HG03460 (cell line): ENCODE results near the gene FOLR1.

ENCODE experiments used
- ATAC-seq: cut with Tn5 transposase; IDR thresholded peaks from one replicate; pipeline ENCODE4 v1.9.1; 2021; ENCODE audit not compliant: unreplicated experiment

The FOLR1 gene

GRCh38 chr11:72222907-72223614 lies 31.1 kb downstream of the FOLR1 start:
- ATAC-seq = peak; percentile 53

- ATAC-seq = peak; percentile 42
These were observed 31.9 kb downstream of the FOLR1 start for GRCh38 chr11:72223615-72224563.

- ATAC-seq = no peak
These were observed 32.8 kb downstream of the FOLR1 start, which contains the start of gene INPPL1 for GRCh38 chr11:72224564-72225410. TSS of gene INPPL1 (plus strand) at chr11:72224767. CDS start at chr11:72224985, 218 bp downstream.

- ATAC-seq = no peak
These were observed 33.5 kb downstream of the FOLR1 start for GRCh38 chr11:72225411-72225951.

GRCh38 chr11:72226701-72227100 lies 34.8 kb downstream of the FOLR1 start:
- no peak for ATAC-seq

GRCh38 chr11:72227316-72228228 lies 35.6 kb downstream of the FOLR1 start:
- ATAC-seq = no peak

GRCh38 chr11:72228229-72228843 lies 36.4 kb downstream of the FOLR1 start:
- ATAC-seq = no peak

- ATAC-seq = no peak
These were observed 36.9 kb downstream of the FOLR1 start for GRCh38 chr11:72228844-72229231.

GRCh38 chr11:72229336-72229924 lies 37.5 kb downstream of the FOLR1 start:
- no peak for ATAC-seq

- no peak for ATAC-seq
These were observed 38.2 kb downstream of the FOLR1 start for GRCh38 chr11:72229925-72230763.

GRCh38 chr11:72230764-72231365 lies 38.9 kb downstream of the FOLR1 start:
- no peak for ATAC-seq

GRCh38 chr11:72231396-72232259 lies 39.7 kb downstream of the FOLR1 start:
- no peak for ATAC-seq

GRCh38 chr11:72232260-72233055 lies 40.5 kb downstream of the FOLR1 start:
- no peak for ATAC-seq

GRCh38 chr11:72233056-72233772 lies 41.3 kb downstream of the FOLR1 start:
- no peak for ATAC-seq
